Chondrocyte (in vitro differentiated cells): Measurements from ENCODE around the gene COL4A2. TPM values are rescaled to one million over a fixed set of nuclear protein-coding genes. Genes with fewer than 3 reads are reported as not detected.

Source experiments
- DNase-seq: peaks from one replicate; pipeline ENCODE4 v3.0.0; 2021; ENCODE audit warnings: mixed read lengths, low spot score
- H3K27ac Mint-ChIP-seq: one replicate; pipeline ENCODE4 v1.8.0; 2021; ENCODE audit warnings: mild to moderate bottlenecking, moderate library complexity, mixed read lengths; ENCODE audit not compliant: unreplicated experiment
- H3K27me3 Mint-ChIP-seq: 2 replicates; pipeline ENCODE4 v1.8.0; 2021; ENCODE audit warnings: low read depth, mixed read lengths
- H3K36me3 Mint-ChIP-seq: 2 replicates; pipeline ENCODE4 v1.8.0; 2021; ENCODE audit warnings: low read depth, mixed read lengths
- H3K4me1 Mint-ChIP-seq: 2 replicates; pipeline ENCODE4 v1.8.0; 2021; ENCODE audit warnings: low read depth, mild to moderate bottlenecking, mixed read lengths
- H3K4me3 Mint-ChIP-seq: one replicate; pipeline ENCODE4 v1.8.0; 2021; ENCODE audit warnings: mild to moderate bottlenecking, moderate library complexity, mixed read lengths; ENCODE audit not compliant: unreplicated experiment
- H3K9me3 Mint-ChIP-seq: 2 replicates; pipeline ENCODE4 v1.8.0; 2021; ENCODE audit warnings: low read depth, mixed read lengths
- total RNA-seq: library from RNA; stranded (reverse); gene quantifications from 3 replicates; pipeline ENCODE4 v1.2.1, GENCODE V29; 2021
- TF ChIP-seq, protein P1 (sequence below): fragments of 200-600 bp; sonication (generic); IDR thresholded peaks from 2 replicates; pipeline ENCODE4 v1.5.0; 2021; ENCODE audit warnings: antibody characterized with exemption, mild to moderate bottlenecking, moderate library complexity

Gene COL4A2
- total RNA-seq, 1 donor from 2014 or later = 2,366 TPM

DNA sequence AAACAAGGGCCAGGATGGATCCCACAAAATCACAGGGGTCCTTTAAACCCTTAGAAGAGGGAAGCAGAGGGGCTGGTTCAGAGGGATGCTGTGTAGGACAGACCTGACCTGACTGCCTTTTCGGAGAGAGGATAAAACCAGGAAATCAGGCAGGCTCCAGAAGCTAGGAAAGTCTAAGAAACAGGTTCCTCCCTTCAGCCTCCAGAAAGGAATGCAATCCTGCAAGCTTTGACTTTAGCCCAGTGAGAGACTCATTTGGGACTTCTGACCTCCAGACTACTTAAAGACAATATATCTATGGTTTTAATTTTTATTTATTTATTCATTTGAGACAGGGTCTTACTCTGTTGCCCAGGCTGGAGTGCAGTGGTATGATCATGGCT lies 249.1 kb downstream of the COL4A2 start:
- TF ChIP-seq, protein P1, sequence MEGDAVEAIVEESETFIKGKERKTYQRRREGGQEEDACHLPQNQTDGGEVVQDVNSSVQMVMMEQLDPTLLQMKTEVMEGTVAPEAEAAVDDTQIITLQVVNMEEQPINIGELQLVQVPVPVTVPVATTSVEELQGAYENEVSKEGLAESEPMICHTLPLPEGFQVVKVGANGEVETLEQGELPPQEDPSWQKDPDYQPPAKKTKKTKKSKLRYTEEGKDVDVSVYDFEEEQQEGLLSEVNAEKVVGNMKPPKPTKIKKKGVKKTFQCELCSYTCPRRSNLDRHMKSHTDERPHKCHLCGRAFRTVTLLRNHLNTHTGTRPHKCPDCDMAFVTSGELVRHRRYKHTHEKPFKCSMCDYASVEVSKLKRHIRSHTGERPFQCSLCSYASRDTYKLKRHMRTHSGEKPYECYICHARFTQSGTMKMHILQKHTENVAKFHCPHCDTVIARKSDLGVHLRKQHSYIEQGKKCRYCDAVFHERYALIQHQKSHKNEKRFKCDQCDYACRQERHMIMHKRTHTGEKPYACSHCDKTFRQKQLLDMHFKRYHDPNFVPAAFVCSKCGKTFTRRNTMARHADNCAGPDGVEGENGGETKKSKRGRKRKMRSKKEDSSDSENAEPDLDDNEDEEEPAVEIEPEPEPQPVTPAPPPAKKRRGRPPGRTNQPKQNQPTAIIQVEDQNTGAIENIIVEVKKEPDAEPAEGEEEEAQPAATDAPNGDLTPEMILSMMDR = no peak
- peaks cover 11% of the 10 kb centered on the region for H3K36me3 Mint-ChIP-seq
- H3K9me3 Mint-ChIP-seq = no peaks in the 10 kb centered on the region
- no peak overlapping the region for H3K27ac Mint-ChIP-seq
- H3K4me1 Mint-ChIP-seq = peaks cover 26% of the 10 kb centered on the region
- DNase-seq = no peak
- no peaks in the 10 kb centered on the region for H3K27me3 Mint-ChIP-seq
- no peak overlapping the region for H3K4me3 Mint-ChIP-seq

DNA sequence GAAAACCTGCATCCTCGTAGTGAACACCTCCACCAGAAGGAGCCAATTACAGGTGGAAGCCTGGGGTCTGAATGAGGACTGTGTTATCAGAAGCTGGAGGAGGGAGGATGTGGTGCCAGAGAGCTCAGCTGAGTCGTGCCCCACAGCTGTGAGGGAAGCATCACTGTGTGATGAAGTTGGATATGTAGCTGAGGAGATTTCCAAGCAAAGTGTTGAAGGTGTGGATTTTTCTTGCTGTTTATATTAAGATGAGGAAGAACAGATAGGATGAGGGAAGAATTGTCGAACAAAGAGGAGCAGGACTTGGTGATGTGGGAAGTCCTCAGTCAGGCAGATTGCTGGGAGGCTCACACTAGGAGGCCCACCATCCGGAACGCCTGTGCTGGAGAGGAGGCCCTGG lies 250.0 kb downstream of the COL4A2 start:
- Mint-ChIP-seq H3K27ac (no peak overlapping the region), H3K4me1 (peaks cover 24% of the 10 kb centered on the region), H3K36me3 (peaks cover 11% of the 10 kb centered on the region), H3K4me3 (no peak overlapping the region), H3K9me3 (no peaks in the 10 kb centered on the region), H3K27me3 (no peaks in the 10 kb centered on the region)
- no peak for DNase-seq
- TF ChIP-seq, protein P1 = no peak

DNA sequence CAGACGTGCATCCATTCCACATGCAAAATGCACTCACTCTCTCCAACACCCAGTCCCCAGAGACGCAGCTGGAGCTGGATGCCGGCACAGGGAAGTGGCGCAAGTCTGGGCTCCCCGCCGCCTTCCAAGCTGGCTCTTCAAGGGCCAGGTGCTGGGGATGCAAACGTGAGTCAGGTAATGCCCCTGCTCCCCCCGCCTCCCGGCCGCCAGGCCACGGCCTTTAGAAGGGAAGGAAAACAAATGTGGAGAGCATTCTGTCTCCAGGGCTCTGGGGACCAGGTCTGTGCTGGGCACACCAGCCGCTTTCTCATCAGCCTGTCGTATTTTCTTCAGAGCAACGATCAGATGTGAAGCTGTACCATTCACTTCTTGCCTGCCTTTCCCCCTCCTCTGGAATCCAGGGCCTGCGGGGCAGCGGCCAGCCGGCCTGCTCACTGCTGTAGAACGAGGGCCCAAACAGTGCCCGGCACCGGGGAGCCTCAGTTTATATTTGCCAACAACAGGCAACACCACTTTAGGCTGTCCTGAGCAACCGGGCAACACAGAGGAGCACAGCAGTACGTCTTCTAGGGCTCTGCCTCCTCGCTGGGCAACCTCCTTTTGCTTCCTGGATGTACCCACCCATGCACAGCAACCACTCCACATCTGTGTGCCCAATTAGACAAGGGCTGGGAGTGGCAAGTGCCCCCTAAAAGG lies 250.7 kb downstream of the COL4A2 start:
- no peaks in the 10 kb centered on the region for H3K27me3 Mint-ChIP-seq
- no peak overlapping the region for H3K27ac Mint-ChIP-seq
- peaks cover 11% of the 10 kb centered on the region for H3K36me3 Mint-ChIP-seq
- H3K4me1 Mint-ChIP-seq = peaks cover 31% of the 10 kb centered on the region
- H3K4me3 Mint-ChIP-seq = no peak overlapping the region
- TF ChIP-seq, protein P1 = no peak
- DNase-seq = no peak
- no peaks in the 10 kb centered on the region for H3K9me3 Mint-ChIP-seq

DNA sequence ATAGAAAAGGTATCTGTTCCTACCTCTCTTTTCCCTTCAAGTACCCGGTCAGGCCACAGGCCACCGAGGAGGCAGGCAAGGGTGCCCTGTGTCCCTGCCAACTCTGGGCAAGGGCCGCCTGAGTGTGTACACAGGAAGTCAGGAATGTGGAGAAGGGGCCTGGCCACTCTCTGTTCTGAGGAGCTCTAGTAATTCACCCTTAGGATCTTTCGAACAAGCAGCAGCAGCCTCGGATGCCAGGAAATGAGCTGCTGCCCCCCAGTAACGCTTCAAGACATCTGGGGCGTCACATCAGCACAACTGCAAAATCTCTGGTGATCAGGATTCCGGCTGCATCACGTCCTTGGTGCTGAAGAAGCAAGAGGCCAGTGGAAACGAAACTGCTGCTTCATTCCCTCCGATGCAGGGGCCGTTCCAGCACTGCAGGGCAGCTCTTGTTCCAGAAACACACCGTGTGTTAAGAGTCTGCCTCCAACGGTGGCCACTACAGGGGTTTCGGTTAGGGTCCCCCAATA lies 252.4 kb downstream of the COL4A2 start:
- peak overlapping the region; percentile 76 for H3K27ac Mint-ChIP-seq
- no peak for DNase-seq
- TF ChIP-seq, protein P1 = no peak

DNA sequence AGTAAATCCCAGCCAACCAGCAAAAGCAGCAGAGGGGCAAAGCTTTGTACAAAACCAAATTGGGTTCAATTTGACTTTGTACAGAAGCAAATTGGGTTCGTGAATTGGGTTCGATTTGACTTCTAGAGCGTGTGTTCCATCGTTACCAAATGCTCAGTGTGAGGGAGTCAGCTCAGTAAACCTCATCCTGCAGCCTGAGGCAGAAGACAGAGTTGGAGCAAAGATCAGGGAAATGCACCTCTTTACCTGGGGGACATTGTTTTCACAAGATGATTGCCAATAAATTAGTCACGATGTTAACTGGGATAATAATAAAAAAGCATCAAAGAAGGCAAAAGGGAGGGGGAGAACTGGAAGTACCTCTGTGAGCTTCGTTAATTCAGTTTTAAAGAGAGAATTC lies 252.9 kb downstream of the COL4A2 start:
- Mint-ChIP-seq H3K36me3 (peaks cover 11% of the 10 kb centered on the region), H3K4me1 (peaks cover 38% of the 10 kb centered on the region), H3K9me3 (no peaks in the 10 kb centered on the region), H3K4me3 (peak overlapping the region; percentile 75), H3K27me3 (no peaks in the 10 kb centered on the region), H3K27ac (peak overlapping the region; percentile 76)
- TF ChIP-seq, protein P1 = no peak
- DNase-seq = no peak

More for the DNA sequence above, 252.4 kb downstream of the COL4A2 start:
- no peaks in the 10 kb centered on the region for H3K9me3 Mint-ChIP-seq
- H3K36me3 Mint-ChIP-seq = peaks cover 11% of the 10 kb centered on the region
- H3K27me3 Mint-ChIP-seq = no peaks in the 10 kb centered on the region
- peaks cover 38% of the 10 kb centered on the region for H3K4me1 Mint-ChIP-seq
- peak overlapping the region; percentile 75 for H3K4me3 Mint-ChIP-seq
